B cell (primary cell): ENCODE data around the gene ZBTB8A. TPM values are rescaled to one million over a fixed set of nuclear protein-coding genes. Genes with fewer than 3 reads are reported as not detected.

Source experiments
- ATAC-seq: fragments of 200-7000 bp; cut with Tn5 transposase; one replicate; pipeline ENCODE4 v1.10.0; 2021; ENCODE audit warnings: low read depth, mild to moderate bottlenecking, moderate number of reproducible peaks, moderate library complexity
- CTCF ChIA-PET: fragments of 350-600 bp; sonication (Branson Sonifier 250); formaldehyde crosslinking; loops from one replicate; lab custom pipeline; 2021; ENCODE audit warnings: antibody characterized with exemption, inconsistent platforms; lab: Charles Lee
- POLR2A ChIA-PET: fragments of 350-600 bp; sonication (Branson Sonifier 250); formaldehyde crosslinking; loops from one replicate; lab custom pipeline; 2021; ENCODE audit warnings: antibody characterized with exemption; lab: Charles Lee
- DNase-seq: peaks from one replicate; pipeline ENCODE4 v3.0.0; 2013
- H2AFZ ChIP-seq: 2 replicates; pipeline ENCODE4 v1.6.1; 2012; ENCODE audit warnings: mild to moderate bottlenecking, low read depth, low read length; ENCODE audit not compliant: insufficient read depth, poor library complexity, severe bottlenecking
- H3K27ac ChIP-seq, 2 donors: 1 replicate in 1 of 2; 2 replicates in 1 of 2; pipeline ENCODE4 v1.5.1; 2012 to 2013; ENCODE audit warnings: low read length in 2 of 2, mild to moderate bottlenecking in 2 of 2, moderate library complexity in 1 of 2
- H3K27me3 ChIP-seq, 4 experiments: fragments of 200-600 bp in 1 of 4; sonication (generic) in 1 of 4; replicated peaks in 1 of 4; 1 replicate in 2 of 4; 2 replicates in 2 of 4; pipeline versions ENCODE4 v1.6.1 to v1.7.0; 2013 to 2016; ENCODE audit warnings: low read length in 3 of 4, mild to moderate bottlenecking in 2 of 4, mixed read lengths in 1 of 4, moderate library complexity in 1 of 4; ENCODE audit not compliant: insufficient read depth in 4 of 4, control insufficient read depth in 3 of 4; ENCODE audit errors: control extremely low read depth in 1 of 4
- H3K36me3 ChIP-seq, 2 experiments: replicated peaks in 1 of 2; 1 replicate in 1 of 2; 2 replicates in 1 of 2; pipeline versions ENCODE4 v1.6.1 to v1.7.1; 2013; ENCODE audit warnings: low read length in 1 of 2; ENCODE audit not compliant: insufficient read depth in 2 of 2, control insufficient read depth in 1 of 2; ENCODE audit errors: control extremely low read depth in 1 of 2, extremely low read depth in 1 of 2
- H3K4me1 ChIP-seq, 2 donors: fragments of 200-600 bp in 1 of 2; sonication (generic) in 1 of 2; 1 replicate in 1 of 2; 2 replicates in 1 of 2; pipeline versions ENCODE4 v1.5.1 to v1.6.1; 2013 to 2017; ENCODE audit warnings: low read length in 2 of 2; ENCODE audit not compliant: control insufficient read depth in 2 of 2, insufficient read depth in 2 of 2
- H3K4me2 ChIP-seq: replicated peaks from 2 replicates; pipeline ENCODE3; 2012; ENCODE audit warnings: mild to moderate bottlenecking, low read depth, low read length; ENCODE audit not compliant: poor library complexity, severe bottlenecking
- H3K4me3 ChIP-seq, 5 experiments: fragments of 200-600 bp in 1 of 5; sonication (generic) in 1 of 5; 1 replicate in 3 of 5; 2 replicates in 2 of 5; pipeline versions ENCODE4 v1.5.1 to v1.7.0; 2011 to 2016; ENCODE audit warnings: low read length in 4 of 5, mild to moderate bottlenecking in 4 of 5, low read depth in 2 of 5, control low read depth in 1 of 5, moderate library complexity in 1 of 5; ENCODE audit not compliant: insufficient read depth in 1 of 5; ENCODE audit errors: control extremely low read depth in 1 of 5, extremely low read depth in 1 of 5
- H3K79me2 ChIP-seq: fragments of 200-600 bp; sonication (generic); one replicate; pipeline ENCODE4 v1.6.0; 2016; ENCODE audit warnings: low read length; ENCODE audit not compliant: control insufficient read depth, insufficient read depth
- H3K9ac ChIP-seq: fragments of 200-600 bp; sonication (generic); 2 replicates; pipeline ENCODE4 v1.6.1; 2017; ENCODE audit warnings: mild to moderate bottlenecking, low read length, moderate library complexity
- H3K9me3 ChIP-seq, 3 donors: one replicate each; pipeline versions ENCODE4 v1.6.1 to v1.7.1; 2013; ENCODE audit warnings: low read length in 2 of 3; ENCODE audit not compliant: control insufficient read depth in 2 of 3, insufficient read depth in 1 of 3; ENCODE audit errors: control extremely low read depth in 1 of 3
- H4K20me1 ChIP-seq: 2 replicates; pipeline ENCODE4 v1.6.0; 2012; ENCODE audit warnings: mild to moderate bottlenecking, low read length; ENCODE audit not compliant: insufficient read depth, control insufficient read depth, poor library complexity, severe bottlenecking
- H3K27ac Mint-ChIP-seq: one replicate; pipeline ENCODE4 v1.8.0; 2021; ENCODE audit warnings: mixed read lengths
- H3K27me3 Mint-ChIP-seq: one replicate; pipeline ENCODE4 v1.8.0; 2021; ENCODE audit warnings: mixed read lengths
- H3K4me1 Mint-ChIP-seq: one replicate; pipeline ENCODE4 v1.8.0; 2021; ENCODE audit warnings: mixed read lengths
- H3K4me3 Mint-ChIP-seq: one replicate; pipeline ENCODE4 v1.8.0; 2021; ENCODE audit warnings: mixed read lengths
- H3K9me3 Mint-ChIP-seq: one replicate; pipeline ENCODE4 v1.8.0; 2022; ENCODE audit warnings: mixed read lengths; ENCODE audit not compliant: insufficient read depth
- CTCF ChIP-seq: fragments of 200-600 bp; IDR thresholded peaks from one replicate; pipeline ENCODE4 v1.8.0; 2022; ENCODE audit warnings: antibody characterized with exemption, mild to moderate bottlenecking
- EZH2 ChIP-seq: IDR thresholded peaks from 2 replicates; pipeline ENCODE4 v1.6.1; 2012; ENCODE audit warnings: borderline replicate concordance, low read depth, mild to moderate bottlenecking, moderate library complexity, low read length; ENCODE audit not compliant: insufficient read depth, poor library complexity, severe bottlenecking
- WGBS: methylation state at CpG from one replicate; pipeline ENCODE4 v1.1.5; 2013; ENCODE audit warnings: missing lambda C conversion rate; ENCODE audit not compliant: insufficient coverage; 5-methylcytosine and 5-hydroxymethylcytosine counted together
- intact Hi-C: fragments of 100-400 bp; cut with micrococcal nuclease; formaldehyde crosslinking; loops from one replicate; pipeline ENCODE4 v1.10.0; 2022
- polyA plus RNA-seq: library from polyadenylated mRNA; depleted of rRNA; stranded (reverse); fragments of >200 nt; gene quantifications from 2 replicates; pipeline ENCODE4 v1.2.3, GENCODE V29; 2012
- total RNA-seq, 2 donors: library from RNA; stranded (reverse); fragments of 120-200 nt in 1 of 2; gene quantifications; 1 replicate in 1 of 2; 2 replicates in 1 of 2; pipeline versions ENCODE4 v1.2.3 to v1.2.4, GENCODE V29; 2013 to 2022

ZBTB8A gene
- total and polyA plus RNA-seq, 2 donors (not counting 1 experiment from before 2014, with no cell fraction given) = 0.04 to 0.17 TPM

DNA sequence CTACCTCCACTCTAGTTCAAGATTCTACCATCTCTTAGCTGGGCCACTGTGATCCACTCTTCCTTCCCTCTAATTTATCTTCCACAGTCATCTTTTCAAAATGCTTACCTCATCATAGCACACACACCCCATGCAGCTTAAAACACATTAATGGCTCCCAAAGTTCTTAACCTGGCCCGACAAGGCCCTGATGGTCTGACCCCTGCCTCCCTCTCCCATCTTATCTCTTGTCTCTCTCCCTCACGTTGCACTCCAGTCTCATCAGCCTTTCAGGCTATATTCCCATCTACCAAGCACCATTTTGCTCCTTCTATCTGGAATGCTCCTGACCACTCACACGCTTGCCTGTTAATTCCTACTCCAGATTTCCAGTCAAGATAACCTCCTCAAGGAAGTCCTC is 2.5 kb upstream of the ZBTB8A start:
- WGBS = 73% methylated on average over 3 of the region's 3 CpGs
- peaks cover 10 to 16% of the 10 kb centered on the region in 2 donors for H3K4me1 ChIP-seq
- intact Hi-C loops = no loop called here
- H3K9ac ChIP-seq = no peak overlapping the region
- Mint-ChIP-seq H3K9me3 (no peaks in the 10 kb centered on the region), H3K27me3 (peaks cover 44% of the 10 kb centered on the region), H3K4me3 (no peak overlapping the region), H3K4me1 (peaks cover 20% of the 10 kb centered on the region), H3K27ac (no peak overlapping the region)
- ChIA-PET CTCF (interaction anchor here (0.6 to 2.9 kb wide), 3 partner anchors 12 to 766 kb away, joined by 3 to 12 read pairs (median 5); no protein-coding TSS in a partner anchor), POLR2A (interaction anchor here (0.6 kb wide), 1 partner anchor 212 kb away, joined by 3 read pairs; no protein-coding TSS in a partner anchor)
- H2AFZ ChIP-seq = no peak overlapping the region
- no peak overlapping the region for H3K27ac ChIP-seq
- DNase-seq (no peak), ATAC-seq (no peak)
- H3K4me2 ChIP-seq = no peak overlapping the region
- H3K27me3 ChIP-seq = peaks cover 0 to 34% (median 30%) of the 10 kb centered on the region in 4 experiments
- TF ChIP-seq CTCF = no peak
- TF ChIP-seq EZH2 = no peak
- no peak overlapping the region for H3K4me3 ChIP-seq
- H3K36me3 ChIP-seq = no peaks in the 10 kb centered on the region
- H3K79me2 ChIP-seq = no peaks in the 10 kb centered on the region
- H4K20me1 ChIP-seq = no peaks in the 10 kb centered on the region
- no peaks in the 10 kb centered on the region for H3K9me3 ChIP-seq

GRCh38 chr1:32539584-32540571 is 651 bp downstream of the ZBTB8A start:
- H3K4me3 ChIP-seq = peak overlapping the region in 4 of 5 experiments; percentile 35 to 55 (median 40)
- ATAC-seq = peak; percentile 51
- peak overlapping the region; percentile 28 for H3K27ac Mint-ChIP-seq

More at GRCh38 chr1:32539584-32540571, 651 bp downstream of the ZBTB8A start:
- peak; percentile 45 for DNase-seq
- Histone ChIP-seq H4K20me1 (no peaks in the 10 kb centered on the region), H3K36me3 (no peaks in the 10 kb centered on the region), H3K27ac (no peak overlapping the region), H3K9me3 (no peaks in the 10 kb centered on the region), H3K79me2 (no peaks in the 10 kb centered on the region), H3K4me2 (peak overlapping the region; percentile 73), H2AFZ (peak overlapping the region; percentile 71), H3K9ac (peak overlapping the region; percentile 43), H3K4me1 (peaks cover 10 to 16% of the 10 kb centered on the region in 2 donors), H3K27me3 (peaks cover 0 to 40% (median 32%) of the 10 kb centered on the region in 4 experiments)
- Mint-ChIP-seq H3K27me3 (peaks cover 47% of the 10 kb centered on the region), H3K9me3 (no peaks in the 10 kb centered on the region), H3K4me3 (peak overlapping the region; percentile 95), H3K4me1 (peaks cover 20% of the 10 kb centered on the region)
- TF ChIP-seq EZH2 (no peak), CTCF (no peak)
- CTCF ChIA-PET = interaction anchor here (0.8 to 1.2 kb wide), 3 partner anchors 19 to 233 kb away, joined by 3 to 5 read pairs (median 3); no protein-coding TSS in a partner anchor
- WGBS = 2% methylated on average over 86 of the region's 102 CpGs
- POLR2A ChIA-PET = no interaction called here
- intact Hi-C loops = no loop called here
